ENCODE measurements around the gene RPL19.
"Not testable (repeated sequence)": the region's sequence is repeated elsewhere in the genome, so short reads cannot be mapped to it uniquely, and the experiment has no call there.

The RPL19 gene

DNA sequence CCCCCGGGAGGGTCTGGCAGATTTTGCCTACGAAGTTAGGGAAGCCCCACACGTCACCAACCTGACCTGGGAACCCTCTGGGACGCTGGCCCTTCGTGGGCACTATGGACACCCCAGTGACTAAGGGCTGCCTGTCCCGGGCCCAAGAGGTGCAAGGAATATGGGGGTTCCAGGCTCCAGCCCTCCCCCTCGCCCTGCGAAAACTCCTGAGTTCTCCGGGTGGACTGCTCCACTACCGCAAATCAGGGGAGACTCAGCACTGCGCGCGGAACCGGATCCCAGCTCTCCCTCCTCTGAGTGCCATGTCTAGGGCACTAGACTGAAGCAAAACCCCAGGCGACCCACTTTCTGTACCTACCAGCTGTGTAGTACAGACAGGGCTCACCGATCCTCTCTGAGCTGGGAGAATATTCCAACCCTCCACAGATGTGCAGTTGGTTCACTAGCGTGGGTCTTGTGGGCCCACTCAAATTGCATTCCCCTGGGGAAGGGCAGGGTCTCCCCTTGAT is 34.2 kb upstream of the RPL19 start, which contains the start of gene ARL5C:
Gene ARL5C, minus strand, starts transcription at position 321 of the 509 bp plus-strand sequence. CDS start 401 bp downstream, outside the sequence.
- TF ChIP-seq, protein P1, sequence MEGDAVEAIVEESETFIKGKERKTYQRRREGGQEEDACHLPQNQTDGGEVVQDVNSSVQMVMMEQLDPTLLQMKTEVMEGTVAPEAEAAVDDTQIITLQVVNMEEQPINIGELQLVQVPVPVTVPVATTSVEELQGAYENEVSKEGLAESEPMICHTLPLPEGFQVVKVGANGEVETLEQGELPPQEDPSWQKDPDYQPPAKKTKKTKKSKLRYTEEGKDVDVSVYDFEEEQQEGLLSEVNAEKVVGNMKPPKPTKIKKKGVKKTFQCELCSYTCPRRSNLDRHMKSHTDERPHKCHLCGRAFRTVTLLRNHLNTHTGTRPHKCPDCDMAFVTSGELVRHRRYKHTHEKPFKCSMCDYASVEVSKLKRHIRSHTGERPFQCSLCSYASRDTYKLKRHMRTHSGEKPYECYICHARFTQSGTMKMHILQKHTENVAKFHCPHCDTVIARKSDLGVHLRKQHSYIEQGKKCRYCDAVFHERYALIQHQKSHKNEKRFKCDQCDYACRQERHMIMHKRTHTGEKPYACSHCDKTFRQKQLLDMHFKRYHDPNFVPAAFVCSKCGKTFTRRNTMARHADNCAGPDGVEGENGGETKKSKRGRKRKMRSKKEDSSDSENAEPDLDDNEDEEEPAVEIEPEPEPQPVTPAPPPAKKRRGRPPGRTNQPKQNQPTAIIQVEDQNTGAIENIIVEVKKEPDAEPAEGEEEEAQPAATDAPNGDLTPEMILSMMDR (IDR thresholded peaks at IDR 0.05; ENCODE audit: unreplicated experiment in 3 of 3), result no peak
- Mint-ChIP-seq H3K27ac (peak within 1 kb of the TSS in 2 of 3 experiments; percentile 2 to 9), H3K36me3 (ENCODE audit: low read depth) (no peaks in the 10 kb centered on the region), H3K27me3 (ENCODE audit: low read depth) (peaks cover 46% of the 10 kb centered on the region), H3K4me3 (peak within 1 kb of the TSS; percentile 84 to 88 (median 87)), H3K9me3 (no peaks in the 10 kb centered on the region), H3K4me1 (peaks cover 19% of the 10 kb centered on the region)

DNA sequence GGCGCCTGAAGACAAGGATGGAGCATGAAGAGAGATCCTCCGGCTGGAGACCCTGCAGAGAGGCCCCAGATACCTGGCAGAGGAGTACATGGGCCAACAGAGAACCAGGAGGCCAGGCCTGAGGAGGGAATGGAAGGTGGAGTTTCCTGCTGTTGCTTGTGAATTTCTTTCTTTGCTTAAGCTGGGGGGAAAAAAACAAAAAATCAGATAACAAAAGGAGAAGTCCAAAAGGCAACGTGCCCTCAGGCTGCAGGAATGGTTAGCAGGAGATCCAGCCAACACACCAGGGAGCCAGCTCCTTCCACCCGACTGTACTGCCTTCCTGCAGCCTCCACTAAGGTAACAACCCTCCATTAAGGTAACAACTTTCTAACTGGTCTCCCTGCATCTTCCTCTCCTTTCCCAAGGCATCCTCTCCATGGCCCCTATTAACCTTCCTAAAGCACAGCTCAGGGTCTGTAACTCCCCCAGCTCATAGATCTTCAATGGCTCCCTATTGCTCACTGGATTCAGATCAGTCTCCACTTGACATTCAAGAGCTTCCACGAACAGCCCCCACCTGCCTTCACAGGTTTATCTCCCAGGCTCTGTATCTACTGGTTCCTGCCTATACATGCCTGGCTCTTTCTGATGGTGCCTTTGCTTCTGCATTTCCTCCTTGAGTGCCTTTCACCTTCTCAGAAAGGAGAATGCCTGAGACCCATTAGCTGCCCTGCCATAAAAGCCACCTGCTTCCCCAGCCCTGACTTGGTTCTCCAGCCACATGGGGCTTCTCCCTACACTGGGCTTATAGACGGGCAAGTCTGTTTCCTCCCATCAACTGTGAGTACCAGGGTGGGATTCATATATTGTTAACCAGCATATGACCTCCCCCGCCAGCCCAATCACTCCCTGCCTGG is 33.4 kb upstream of the RPL19 start:
- Mint-ChIP-seq H3K4me3 (peak overlapping the region; percentile 80 to 88 (median 84)), H3K36me3 (ENCODE audit: low read depth) (no peaks in the 10 kb centered on the region), H3K4me1 (peaks cover 19% of the 10 kb centered on the region), H3K9me3 (no peaks in the 10 kb centered on the region), H3K27me3 (ENCODE audit: low read depth) (peaks cover 46% of the 10 kb centered on the region), H3K27ac (no peak overlapping the region)
- TF ChIP-seq, protein P1 (IDR thresholded peaks at IDR 0.05; ENCODE audit: unreplicated experiment in 3 of 3), result no peak

DNA sequence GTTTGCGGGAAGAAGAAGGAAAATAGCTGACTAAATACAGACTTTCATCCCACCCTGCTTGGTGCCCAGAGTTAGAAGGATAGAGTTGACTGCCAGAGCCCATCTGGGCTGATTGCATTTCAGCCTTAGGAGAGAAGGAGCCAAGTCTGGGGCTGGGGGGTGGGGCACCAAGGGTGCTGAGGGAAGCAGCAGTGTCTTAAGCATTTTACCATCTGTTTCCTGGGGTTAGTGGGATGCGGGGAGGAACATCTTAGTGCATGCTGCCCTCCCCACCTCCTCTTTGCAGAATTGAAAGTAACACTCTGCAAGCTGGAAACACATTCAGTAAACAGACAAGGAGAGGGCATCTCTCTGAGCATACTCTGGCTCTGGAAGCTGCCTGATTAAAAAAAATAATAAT is 32.6 kb upstream of the RPL19 start:
- no peak overlapping the region for H3K27ac Mint-ChIP-seq
- H3K4me1 Mint-ChIP-seq, result peaks cover 19% of the 10 kb centered on the region
- TF ChIP-seq, protein P1 (IDR thresholded peaks at IDR 0.05; ENCODE audit: unreplicated experiment in 3 of 3), result no peak
- H3K36me3 Mint-ChIP-seq (ENCODE audit: low read depth), result no peaks in the 10 kb centered on the region
- H3K27me3 Mint-ChIP-seq (ENCODE audit: low read depth), result peaks cover 46% of the 10 kb centered on the region
- no peaks in the 10 kb centered on the region for H3K9me3 Mint-ChIP-seq
- peak overlapping the region in 2 of 3 experiments; percentile 75 to 84 for H3K4me3 Mint-ChIP-seq

DNA sequence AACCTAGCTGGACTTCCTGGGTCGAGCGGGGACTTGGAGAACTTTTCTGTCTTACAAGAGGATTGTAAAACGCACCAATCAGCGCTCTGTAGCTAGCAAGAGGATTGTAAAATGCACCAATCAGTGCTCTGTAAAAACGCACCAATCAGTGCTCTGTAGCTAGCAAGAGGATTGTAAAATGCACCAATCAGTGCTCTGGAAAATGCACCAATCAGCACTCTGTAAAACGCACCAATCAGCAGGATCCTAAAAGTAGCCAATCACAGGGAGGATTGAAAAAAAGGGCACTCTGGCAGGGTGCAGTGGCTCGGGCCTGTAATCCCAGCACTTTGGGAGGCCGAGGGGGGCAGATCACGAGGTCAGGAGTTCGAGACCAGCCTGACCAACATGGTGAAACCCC is 31.6 kb upstream of the RPL19 start:
- not testable (repeated sequence) for H3K27ac Mint-ChIP-seq; H3K9me3 Mint-ChIP-seq; H3K36me3 Mint-ChIP-seq (ENCODE audit: low read depth); H3K4me3 Mint-ChIP-seq
- Mint-ChIP-seq H3K4me1 (peaks cover 19% of the 10 kb centered on the region), H3K27me3 (ENCODE audit: low read depth) (peaks cover 40% of the 10 kb centered on the region)

DNA sequence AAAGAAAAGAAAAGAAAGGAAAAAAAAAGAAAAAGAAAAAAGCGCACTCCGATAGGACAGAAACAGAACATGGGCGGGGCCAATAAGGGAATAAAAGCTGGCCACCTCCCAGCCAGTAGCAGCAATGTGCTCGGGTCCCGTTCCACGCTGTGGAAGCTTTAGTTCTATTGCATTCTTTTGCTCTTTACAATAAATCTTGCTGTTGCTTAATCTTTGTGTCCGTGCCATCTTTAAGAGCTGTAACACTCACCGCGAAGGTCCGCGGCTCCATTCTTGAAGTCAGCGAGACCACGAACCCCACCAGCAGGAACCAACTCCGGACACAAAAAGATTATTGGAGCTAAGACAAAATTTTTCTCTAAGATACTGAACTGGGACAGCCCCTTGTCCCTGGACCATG is 31.0 kb upstream of the RPL19 start:
- peaks cover 34% of the 10 kb centered on the region for H3K27me3 Mint-ChIP-seq (ENCODE audit: low read depth)
- H3K9me3 Mint-ChIP-seq, result no peaks in the 10 kb centered on the region
- TF ChIP-seq, protein P1 (IDR thresholded peaks at IDR 0.05; ENCODE audit: unreplicated experiment in 3 of 3), result no peak
- H3K27ac Mint-ChIP-seq, result no peak overlapping the region
- H3K36me3 Mint-ChIP-seq (ENCODE audit: low read depth), result no peaks in the 10 kb centered on the region
- H3K4me1 Mint-ChIP-seq, result peaks cover 19% of the 10 kb centered on the region
- peak overlapping the region in 1 of 3 experiments; percentile 47 for H3K4me3 Mint-ChIP-seq

DNA sequence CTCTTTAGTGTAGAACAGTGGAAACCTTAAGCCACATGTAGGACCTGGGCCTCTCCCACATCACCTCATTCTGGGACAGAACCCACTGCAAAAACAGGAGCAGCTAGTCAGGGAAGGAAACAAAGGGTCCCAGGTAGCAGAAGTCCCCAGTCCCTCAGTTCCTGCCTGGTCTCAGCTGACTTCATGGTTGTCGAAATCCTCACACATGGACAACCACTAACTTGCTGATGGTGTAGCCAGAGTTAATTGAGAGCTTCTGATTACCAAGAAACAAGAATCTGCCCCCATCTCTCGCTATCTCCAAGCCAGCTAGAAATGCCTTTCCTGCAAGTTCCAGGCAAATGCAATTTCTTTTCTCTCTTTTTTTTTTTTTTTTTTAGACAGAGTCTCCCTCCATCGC is 30.6 kb upstream of the RPL19 start:
- H3K4me1 Mint-ChIP-seq, result peaks cover 17% of the 10 kb centered on the region
- H3K27ac Mint-ChIP-seq, result no peak overlapping the region
- TF ChIP-seq, protein P1 (IDR thresholded peaks at IDR 0.05; ENCODE audit: unreplicated experiment in 3 of 3), result no peak
- H3K4me3 Mint-ChIP-seq, result no peak overlapping the region
- H3K9me3 Mint-ChIP-seq, result no peaks in the 10 kb centered on the region
- H3K27me3 Mint-ChIP-seq (ENCODE audit: low read depth), result peaks cover 32% of the 10 kb centered on the region
- no peaks in the 10 kb centered on the region for H3K36me3 Mint-ChIP-seq (ENCODE audit: low read depth)
